Measurements from ENCODE around the gene ASCC3. TPM values are rescaled to one million over a fixed set of nuclear protein-coding genes. Genes with fewer than 3 reads are reported as not detected.

The ASCC3 gene
- total RNA-seq, 1 donor from 2014 or later = 27.4 TPM

- no peak for DNase-seq (ENCODE audit: low spot score)
Measured at GRCh38 chr6:100724696-100725095, 156.4 kb downstream of the ASCC3 start.

GRCh38 chr6:100724222-100724621 is 156.9 kb downstream of the ASCC3 start:
- DNase-seq (ENCODE audit: low spot score) = no peak

- DNase-seq (ENCODE audit: low spot score) = no peak
Measured at GRCh38 chr6:100721256-100721655, 159.9 kb downstream of the ASCC3 start.

GRCh38 chr6:100719883-100720682 is 161.0 kb downstream of the ASCC3 start:
- DNase-seq (ENCODE audit: low spot score) = no peak

GRCh38 chr6:100712997-100713396 is 168.1 kb downstream of the ASCC3 start:
- no peak for DNase-seq (ENCODE audit: low spot score)

GRCh38 chr6:100706491-100706890 is 174.6 kb downstream of the ASCC3 start:
- no peak for DNase-seq (ENCODE audit: low spot score)

GRCh38 chr6:100704961-100705360 is 176.2 kb downstream of the ASCC3 start:
- no peak for DNase-seq (ENCODE audit: low spot score)

GRCh38 chr6:100701728-100702127 is 179.4 kb downstream of the ASCC3 start:
- no peak for DNase-seq (ENCODE audit: low spot score)

GRCh38 chr6:100700009-100700408 is 181.1 kb downstream of the ASCC3 start:
- DNase-seq (ENCODE audit: low spot score) = no peak

- DNase-seq (ENCODE audit: low spot score) = no peak
Measured at GRCh38 chr6:100695445-100695844, 185.7 kb downstream of the ASCC3 start.

- DNase-seq (ENCODE audit: low spot score) = no peak
Measured at GRCh38 chr6:100693249-100693927, 187.7 kb downstream of the ASCC3 start.

- DNase-seq (ENCODE audit: low spot score) = no peak
Measured at GRCh38 chr6:100691972-100692371, 189.2 kb downstream of the ASCC3 start.

- no peak for DNase-seq (ENCODE audit: low spot score)
Measured at GRCh38 chr6:100686216-100686615, 194.9 kb downstream of the ASCC3 start.

GRCh38 chr6:100685747-100686146 is 195.4 kb downstream of the ASCC3 start:
- no peak for DNase-seq (ENCODE audit: low spot score)

- no peak for DNase-seq (ENCODE audit: low spot score)
Measured at GRCh38 chr6:100680163-100680562, 201.0 kb downstream of the ASCC3 start.

GRCh38 chr6:100678027-100678426 is 203.1 kb downstream of the ASCC3 start:
- no peak for DNase-seq (ENCODE audit: low spot score)

- no peak for DNase-seq (ENCODE audit: low spot score)
Measured at GRCh38 chr6:100677240-100677639, 203.9 kb downstream of the ASCC3 start.

- no peak for DNase-seq (ENCODE audit: low spot score)
Measured at GRCh38 chr6:100673641-100674040, 207.5 kb downstream of the ASCC3 start.

GRCh38 chr6:100671740-100672139 is 209.4 kb downstream of the ASCC3 start:
- DNase-seq (ENCODE audit: low spot score) = no peak

- DNase-seq (ENCODE audit: low spot score) = no peak
Measured at GRCh38 chr6:100670056-100670455, 211.1 kb downstream of the ASCC3 start.

GRCh38 chr6:100665041-100665380 is 216.1 kb downstream of the ASCC3 start:
- DNase-seq (ENCODE audit: low spot score) = no peak

GRCh38 chr6:100664274-100665040 is 216.7 kb downstream of the ASCC3 start:
- DNase-seq (ENCODE audit: low spot score) = no peak
